Effector memory CD4-positive, alpha-beta T cell (primary cell): ENCODE measurements around the gene CSTPP1.

Source experiments
- DNase-seq, 3 donors: peaks; one replicate each; pipeline ENCODE4 v3.0.0-alpha.2; 2020
- H3K27ac ChIP-seq: 2 replicates; pipeline ENCODE4 v1.7.0; 2013; ENCODE audit warnings: mild to moderate bottlenecking, low read length, moderate library complexity; ENCODE audit not compliant: insufficient read depth, poor library complexity, severe bottlenecking
- H3K27me3 ChIP-seq: replicated peaks from 2 replicates; pipeline ENCODE4 v1.7.0; 2013; ENCODE audit warnings: mild to moderate bottlenecking, low read length; ENCODE audit not compliant: insufficient read depth, control insufficient read depth, poor library complexity, severe bottlenecking
- H3K36me3 ChIP-seq: 2 replicates; pipeline ENCODE4 v1.7.0; 2013; ENCODE audit warnings: mild to moderate bottlenecking, low read length, moderate library complexity; ENCODE audit not compliant: control insufficient read depth, insufficient read depth
- H3K4me1 ChIP-seq: 2 replicates; pipeline ENCODE4 v1.7.0; 2013; ENCODE audit warnings: low read length, mild to moderate bottlenecking; ENCODE audit not compliant: control insufficient read depth, insufficient read depth, poor library complexity, severe bottlenecking
- H3K4me3 ChIP-seq: 2 replicates; pipeline ENCODE4 v1.7.0; 2013; ENCODE audit warnings: low read length, low read depth, mild to moderate bottlenecking; ENCODE audit not compliant: insufficient read depth, poor library complexity, severe bottlenecking
- H3K9me3 ChIP-seq: 2 replicates; pipeline ENCODE4 v1.7.0; 2013; ENCODE audit warnings: mild to moderate bottlenecking, low read length, moderate library complexity; ENCODE audit not compliant: control insufficient read depth

Gene CSTPP1

GRCh38 chr11:47001781-47002181, 65.2 kb downstream of the CSTPP1 start:
- Histone ChIP-seq H3K27ac (no peak overlapping the region), H3K36me3 (no peaks in the 10 kb centered on the region), H3K4me1 (no peaks in the 10 kb centered on the region), H3K4me3 (no peak overlapping the region), H3K9me3 (no peaks in the 10 kb centered on the region), H3K27me3 (no peaks in the 10 kb centered on the region)
- DNase-seq, result no peak

DNA sequence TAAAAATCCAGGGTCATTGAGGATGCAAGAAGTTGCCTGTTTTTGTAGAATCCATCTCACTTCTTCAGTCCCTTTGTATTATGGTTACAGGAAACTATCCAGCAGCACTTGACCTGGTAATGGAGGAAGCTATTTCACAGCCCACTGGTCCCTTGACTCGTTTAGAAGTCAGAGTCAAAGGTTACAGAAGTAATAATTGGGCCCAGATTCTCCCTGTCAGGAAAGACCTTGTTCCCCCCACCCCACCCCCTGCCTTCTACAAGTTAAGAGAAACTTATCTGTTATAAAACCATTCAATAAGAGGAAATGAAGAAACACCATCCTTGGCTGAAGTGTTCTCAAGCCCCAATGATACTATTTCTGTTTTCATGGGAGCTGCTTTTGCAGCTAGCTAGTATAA, 65.8 kb downstream of the CSTPP1 start:
- Histone ChIP-seq H3K4me1 (no peaks in the 10 kb centered on the region), H3K27ac (no peak overlapping the region), H3K4me3 (no peak overlapping the region), H3K9me3 (no peaks in the 10 kb centered on the region), H3K27me3 (no peaks in the 10 kb centered on the region), H3K36me3 (no peaks in the 10 kb centered on the region)
- no peak for DNase-seq

DNA sequence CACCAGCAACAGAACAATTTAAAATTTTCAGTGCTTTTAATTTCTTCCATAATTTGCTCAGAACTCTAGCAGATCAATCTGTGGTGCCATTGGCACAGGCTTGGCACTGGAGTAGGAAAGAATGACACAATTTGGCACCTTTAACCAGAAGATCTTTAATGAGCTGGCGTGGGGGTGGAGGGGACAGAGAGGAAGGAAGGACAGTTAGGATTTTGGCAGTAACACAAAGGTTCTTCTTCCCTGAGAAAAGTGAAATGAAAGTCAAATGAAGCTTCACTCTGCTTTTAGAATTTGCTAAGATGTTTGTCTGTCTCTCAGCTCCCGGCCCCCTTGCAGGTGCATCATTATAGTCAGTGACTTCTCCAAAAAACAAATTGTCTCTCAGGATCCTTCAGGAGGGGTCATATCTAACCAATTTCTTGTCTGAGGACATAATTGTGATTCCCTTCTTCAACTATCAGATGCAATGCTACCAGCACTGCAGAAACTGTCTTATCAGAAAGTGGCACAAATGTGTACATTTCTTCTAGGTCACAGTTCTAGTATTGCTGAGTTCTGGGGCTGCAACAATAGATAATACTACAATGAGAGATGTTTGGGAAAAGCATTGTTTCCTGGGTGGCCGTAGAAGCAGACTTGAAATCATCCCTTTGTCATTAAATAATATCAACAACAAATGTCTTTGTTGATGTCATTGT, 66.8 kb downstream of the CSTPP1 start:
- H3K4me3 ChIP-seq, result no peak overlapping the region
- no peaks in the 10 kb centered on the region for H3K4me1 ChIP-seq
- no peak overlapping the region for H3K27ac ChIP-seq
- no peaks in the 10 kb centered on the region for H3K36me3 ChIP-seq
- H3K9me3 ChIP-seq, result no peaks in the 10 kb centered on the region
- DNase-seq, result no peak
- H3K27me3 ChIP-seq, result no peaks in the 10 kb centered on the region

- Histone ChIP-seq H3K36me3 (no peaks in the 10 kb centered on the region), H3K9me3 (no peaks in the 10 kb centered on the region), H3K4me1 (no peaks in the 10 kb centered on the region), H3K27me3 (no peaks in the 10 kb centered on the region), H3K27ac (no peak overlapping the region), H3K4me3 (no peak overlapping the region)
- DNase-seq, result no peak
Observed at GRCh38 chr11:47004595-47005033, 68.1 kb downstream of the CSTPP1 start.

GRCh38 chr11:47005441-47005840, 68.9 kb downstream of the CSTPP1 start:
- Histone ChIP-seq H3K4me3 (no peak overlapping the region), H3K27me3 (no peaks in the 10 kb centered on the region), H3K36me3 (no peaks in the 10 kb centered on the region), H3K4me1 (no peaks in the 10 kb centered on the region), H3K27ac (no peak overlapping the region), H3K9me3 (no peaks in the 10 kb centered on the region)
- DNase-seq, result no peak

DNA sequence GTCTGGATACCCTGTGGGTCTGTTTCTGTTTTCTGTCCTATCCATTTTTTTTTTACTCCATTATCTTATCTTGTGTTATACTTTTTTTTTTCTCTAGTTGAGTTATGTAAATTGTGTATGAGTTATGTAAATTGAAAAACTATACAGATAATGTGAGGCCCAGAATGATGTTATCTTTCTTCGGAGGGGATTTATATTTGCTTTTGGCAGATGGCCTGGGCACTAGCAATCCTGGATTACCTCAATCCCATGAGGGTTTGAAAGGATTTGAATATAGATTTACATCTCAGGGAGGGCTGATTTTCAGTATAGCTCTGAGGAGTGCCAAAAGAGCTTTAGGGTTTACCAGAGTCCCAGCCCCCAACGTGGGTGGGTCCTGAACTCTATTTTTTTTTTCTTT, 71.0 kb downstream of the CSTPP1 start:
- Histone ChIP-seq H3K36me3 (no peaks in the 10 kb centered on the region), H3K4me3 (no peak overlapping the region)
- DNase-seq, result no peak

DNA sequence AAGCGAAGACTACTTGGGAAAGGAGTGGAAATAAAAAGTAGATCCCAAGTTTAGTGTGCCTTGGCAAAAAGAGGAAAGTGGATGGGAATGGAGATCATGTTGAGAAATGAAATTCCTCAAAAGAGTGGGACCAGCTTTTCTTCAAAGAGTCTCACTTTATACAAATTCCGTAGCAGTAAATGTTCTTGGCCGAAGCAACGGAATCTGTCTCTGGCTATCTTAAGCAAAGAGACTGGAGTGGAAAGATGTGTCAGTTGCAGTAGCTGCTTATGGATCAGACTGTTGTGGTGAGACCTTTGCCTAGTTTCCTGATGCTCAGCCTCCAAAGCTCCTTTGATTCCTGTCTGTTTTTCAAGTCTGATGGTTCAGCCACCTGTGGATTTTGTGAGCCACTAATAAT, 73.6 kb downstream of the CSTPP1 start:
- Histone ChIP-seq H3K36me3 (no peaks in the 10 kb centered on the region), H3K27ac (no peak overlapping the region), H3K27me3 (no peaks in the 10 kb centered on the region), H3K9me3 (no peaks in the 10 kb centered on the region), H3K4me1 (no peaks in the 10 kb centered on the region), H3K4me3 (no peak overlapping the region)
- no peak for DNase-seq

More for the DNA sequence above, 71.0 kb downstream of the CSTPP1 start:
- no peak overlapping the region for H3K27ac ChIP-seq
- H3K27me3 ChIP-seq, result no peaks in the 10 kb centered on the region
- H3K9me3 ChIP-seq, result no peaks in the 10 kb centered on the region
- H3K4me1 ChIP-seq, result no peaks in the 10 kb centered on the region

- DNase-seq, result no peak
- H3K27me3 ChIP-seq, result no peaks in the 10 kb centered on the region
- H3K4me1 ChIP-seq, result no peaks in the 10 kb centered on the region
- no peak overlapping the region for H3K4me3 ChIP-seq
- no peaks in the 10 kb centered on the region for H3K36me3 ChIP-seq
- no peak overlapping the region for H3K27ac ChIP-seq
- H3K9me3 ChIP-seq, result no peaks in the 10 kb centered on the region
Observed at GRCh38 chr11:47014097-47014496, 77.5 kb downstream of the CSTPP1 start.

DNA sequence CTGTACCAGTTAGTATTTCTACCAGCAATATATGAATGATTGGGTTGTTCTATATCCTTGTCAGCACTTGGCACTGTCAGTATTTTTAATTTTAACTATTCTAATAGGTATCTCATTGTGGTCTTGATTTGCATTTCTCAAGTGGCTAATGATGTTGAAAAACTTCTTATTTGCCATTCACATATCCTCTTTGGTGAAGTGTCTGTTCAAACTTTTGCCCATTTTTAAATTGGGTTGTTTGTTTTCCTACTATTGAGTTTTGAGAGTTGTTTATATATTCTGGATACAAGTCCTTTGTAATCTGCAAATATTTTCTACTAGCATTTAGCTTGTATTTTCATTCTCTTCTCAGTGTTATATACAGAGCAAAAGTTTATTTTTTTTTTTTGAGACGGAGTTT, 82.1 kb downstream of the CSTPP1 start:
- H3K27me3 ChIP-seq, result no peaks in the 10 kb centered on the region
- H3K36me3 ChIP-seq, result no peaks in the 10 kb centered on the region
- no peaks in the 10 kb centered on the region for H3K4me1 ChIP-seq
- no peak for DNase-seq
- H3K27ac ChIP-seq, result no peak overlapping the region
- no peaks in the 10 kb centered on the region for H3K9me3 ChIP-seq
- H3K4me3 ChIP-seq, result no peak overlapping the region

DNA sequence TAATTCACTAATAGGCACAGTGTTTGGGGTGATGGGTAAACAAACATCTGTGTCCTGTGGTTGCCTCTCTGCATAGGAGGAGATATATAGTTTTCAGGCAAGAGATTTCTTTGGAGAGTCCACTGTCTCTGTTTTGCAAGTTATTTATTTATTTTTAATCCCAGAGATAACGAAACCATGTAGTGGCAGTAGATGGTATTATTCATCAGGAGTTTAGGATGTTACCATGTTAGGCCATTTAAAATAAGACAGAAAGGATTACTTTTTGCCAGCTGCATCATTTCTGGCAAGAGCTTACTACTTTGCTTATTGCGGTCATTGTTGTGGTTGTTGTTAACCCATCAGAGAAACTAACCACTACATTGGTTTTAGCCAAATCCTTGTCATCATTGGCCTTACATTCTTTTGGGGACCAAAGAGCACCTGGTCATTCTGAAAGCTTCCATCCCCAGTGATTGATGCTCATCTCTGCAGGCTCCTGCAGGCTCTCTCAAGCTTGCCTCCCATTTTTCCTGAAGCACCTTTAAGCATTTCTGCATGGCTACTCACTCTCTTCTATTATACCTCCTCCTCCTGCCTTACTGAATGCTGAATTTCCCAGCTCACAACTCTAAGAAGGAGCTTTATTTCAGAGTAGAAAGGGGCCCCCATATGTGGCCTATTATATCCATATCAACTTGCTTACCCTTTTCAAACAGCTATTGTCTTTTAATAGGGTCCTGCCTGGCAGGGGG, 84.4 kb downstream of the CSTPP1 start:
- DNase-seq, result no peak
- H3K27ac ChIP-seq, result no peak overlapping the region

More for the DNA sequence above, 84.4 kb downstream of the CSTPP1 start:
- Histone ChIP-seq H3K9me3 (no peaks in the 10 kb centered on the region), H3K4me3 (no peak overlapping the region), H3K4me1 (no peaks in the 10 kb centered on the region), H3K36me3 (no peaks in the 10 kb centered on the region), H3K27me3 (no peaks in the 10 kb centered on the region)
